GM12878 (cell line): ENCODE data around the gene LEKR1. TPM values are rescaled to one million over a fixed set of nuclear protein-coding genes. Genes with fewer than 3 reads are reported as not detected.
A peak's percentile ranks its signal among the peaks of the same experiment; 100 is the strongest.

Source experiments
- ATAC-seq: fragments of 200-7000 bp; cut with Tn5 transposase; 3 replicates; pipeline ENCODE4 v1.9.1; 2020; ENCODE audit warnings: mild to moderate bottlenecking, moderate library complexity
- BruUV-seq: library from RNA; stranded (reverse); fragments of 400-500 nt; replicated peaks from 2 replicates; lab custom pipeline; 2021; lab: Mats Ljungman, UMichigan
- CTCF ChIA-PET: fragments of 300-600 bp; sonication (Branson Sonifier 250); formaldehyde crosslinking; extraction: SDS; loops from one replicate; lab custom pipeline; 2021; ENCODE audit warnings: inconsistent platforms; lab: Yijun Ruan, JAX
- POLR2A ChIA-PET: fragments of 350-600 bp; formaldehyde crosslinking; extraction: SDS; loops from one replicate; lab custom pipeline; 2021; ENCODE audit warnings: inconsistent platforms; lab: Charles Lee
- RAD21 ChIA-PET: fragments of 300-600 bp; sonication (Branson Sonifier 250); formaldehyde crosslinking; loops from one replicate; lab custom pipeline; 2023; ENCODE audit warnings: antibody characterized with exemption; ENCODE audit not compliant: unreplicated experiment; lab: Charles Lee
- SMC1A ChIA-PET: fragments of 300-600 bp; sonication (Branson Sonifier 250); formaldehyde crosslinking; loops from one replicate; lab custom pipeline; 2023; ENCODE audit not compliant: unreplicated experiment, uncharacterized antibody; lab: Charles Lee
- DNase-seq: peaks from one replicate; pipeline ENCODE4 v3.0.0-alpha.2; 2011; ENCODE audit warnings: low read depth, low spot score
- FAIRE-seq: peaks from 3 replicates; lab custom pipeline; 2011; peaks lifted over from hg19 to GRCh38; lab: Jason Lieb, UNC
- H2AFZ ChIP-seq: 2 replicates; pipeline ENCODE4 v1.6.0; 2011; ENCODE audit warnings: low read depth, low read length, control low read depth; ENCODE audit not compliant: control insufficient read depth
- H3K27ac ChIP-seq: 2 replicates; pipeline ENCODE4 v1.5.1; 2011; ENCODE audit warnings: control low read depth; ENCODE audit not compliant: control insufficient read depth, insufficient read depth
- H3K27me3 ChIP-seq, 2 experiments: replicated peaks in 1 of 2; 2 replicates each; pipeline versions ENCODE4 v1.6.0 to v1.6.1; 2011; ENCODE audit warnings: low read length in 1 of 2; ENCODE audit not compliant: control insufficient read depth in 2 of 2, insufficient read depth in 2 of 2
- H3K36me3 ChIP-seq, 2 experiments: 2 replicates each; pipeline ENCODE4 v1.5.1; 2011; ENCODE audit warnings: low read length in 1 of 2; ENCODE audit not compliant: control insufficient read depth in 2 of 2, insufficient read depth in 2 of 2
- H3K4me1 ChIP-seq: 2 replicates; pipeline ENCODE4 v1.6.1; 2011; ENCODE audit warnings: mild to moderate bottlenecking, low read length, moderate library complexity, mixed read lengths; ENCODE audit not compliant: control insufficient read depth, insufficient read depth
- H3K4me2 ChIP-seq: 2 replicates; pipeline ENCODE4 v1.6.0; 2011; ENCODE audit warnings: control low read depth; ENCODE audit not compliant: control insufficient read depth, insufficient read depth
- H3K4me3 ChIP-seq: fragments of 200-600 bp; sonication (generic); 2 replicates; pipeline ENCODE4 v1.5.1; 2016
- H3K79me2 ChIP-seq: 2 replicates; pipeline ENCODE4 v1.6.0; 2011; ENCODE audit warnings: low read length; ENCODE audit not compliant: control insufficient read depth, insufficient read depth
- H3K9ac ChIP-seq: 2 replicates; pipeline ENCODE4 v1.8.0; 2011; ENCODE audit warnings: low read length, control low read depth, mixed read lengths; ENCODE audit not compliant: control insufficient read depth, insufficient read depth
- H3K9me3 ChIP-seq: replicated peaks from 3 replicates; pipeline ENCODE4 v1.5.1; 2011; ENCODE audit warnings: mild to moderate bottlenecking, low read length; ENCODE audit not compliant: control insufficient read depth, insufficient read depth
- H4K20me1 ChIP-seq: 2 replicates; pipeline ENCODE4 v1.6.0; 2011; ENCODE audit not compliant: control insufficient read depth, insufficient read depth
- CHD1 ChIP-seq: IDR thresholded peaks from 2 replicates; pipeline ENCODE4 v1.6.1; 2012; ENCODE audit warnings: low read depth, low read length, improper control_type of control experiment
- MTA3 ChIP-seq: IDR thresholded peaks from 2 replicates; pipeline ENCODE4 v1.6.1; 2012; ENCODE audit warnings: low read length, inconsistent platforms, borderline replicate concordance
- RAD21 ChIP-seq: IDR thresholded peaks from 2 replicates; pipeline ENCODE4 v1.6.1; 2011; ENCODE audit warnings: mild to moderate bottlenecking, low read depth, low read length, moderate library complexity; ENCODE audit not compliant: insufficient read depth
- ZNF274 ChIP-seq: IDR thresholded peaks from one replicate; pipeline ENCODE4 v1.8.0; 2011; ENCODE audit not compliant: insufficient read length, insufficient read depth
- WGBS: methylation state at CpG from one replicate; pipeline ENCODE4 v1.1.6; 2016; ENCODE audit warnings: low lambda C conversion rate; ENCODE audit not compliant: insufficient replicate concordance, insufficient coverage; ENCODE audit errors: missing lambda C conversion rate; 5-methylcytosine and 5-hydroxymethylcytosine counted together
- in situ Hi-C: fragments of 300-500 bp; cut with MboI; formaldehyde crosslinking; loops from 9 replicates; pipeline ENCODE4 v1.14.3; 2018; ENCODE audit warnings: mixed read lengths
- intact Hi-C: fragments of 100-400 bp; cut with micrococcal nuclease; formaldehyde crosslinking; loops from one replicate; pipeline ENCODE4 v1.14.2; 2022; ENCODE audit not compliant: unreplicated experiment
- polyA plus RNA-seq, 11 experiments: library from polyadenylated mRNA; depleted of rRNA in 4 of 11; unstranded in 6 of 11; stranded (reverse) in 5 of 11; fragments of >200 nt; fragmentation: Nextera tagmentation in 4 of 11; fragmentation: Illumina TruSeq in 1 of 11; extraction: Ambion mirVana in 4 of 11; extraction: Trizol in 1 of 11; gene quantifications; 1 replicate in 1 of 11; 2 replicates in 10 of 11; pipeline versions ENCODE4 v1.2.1 to v1.2.3, GENCODE V29; 2011 to 2016; ENCODE audit warnings: inconsistent platforms in 2 of 11, missing spikeins in 2 of 11, low read depth in 1 of 11
- total RNA-seq, 4 experiments: library from RNA; depleted of rRNA in 3 of 4; stranded (reverse); fragments of >200 nt in 3 of 4; fragmentation: Illumina TruSeq in 1 of 4; extraction: Trizol in 1 of 4; gene quantifications; 2 replicates each; pipeline versions ENCODE4 v1.2.1 to v1.2.3, GENCODE V29; 2013 to 2021
- TF ChIP-seq, protein P1 (sequence below): IDR thresholded peaks from 2 replicates; pipeline ENCODE4 v1.6.1; 2011; ENCODE audit warnings: borderline replicate concordance, low read depth, mild to moderate bottlenecking, moderate library complexity, mixed read lengths, low read length; ENCODE audit not compliant: insufficient read depth; ENCODE audit errors: extremely low read length

LEKR1 gene
- total and polyA plus RNA-seq, 10 of the 15 experiments (the other 5 are each of a cell fraction or from before 2014, with no cell fraction given) = 0.48 to 3.2 (median 1.3) TPM

DNA sequence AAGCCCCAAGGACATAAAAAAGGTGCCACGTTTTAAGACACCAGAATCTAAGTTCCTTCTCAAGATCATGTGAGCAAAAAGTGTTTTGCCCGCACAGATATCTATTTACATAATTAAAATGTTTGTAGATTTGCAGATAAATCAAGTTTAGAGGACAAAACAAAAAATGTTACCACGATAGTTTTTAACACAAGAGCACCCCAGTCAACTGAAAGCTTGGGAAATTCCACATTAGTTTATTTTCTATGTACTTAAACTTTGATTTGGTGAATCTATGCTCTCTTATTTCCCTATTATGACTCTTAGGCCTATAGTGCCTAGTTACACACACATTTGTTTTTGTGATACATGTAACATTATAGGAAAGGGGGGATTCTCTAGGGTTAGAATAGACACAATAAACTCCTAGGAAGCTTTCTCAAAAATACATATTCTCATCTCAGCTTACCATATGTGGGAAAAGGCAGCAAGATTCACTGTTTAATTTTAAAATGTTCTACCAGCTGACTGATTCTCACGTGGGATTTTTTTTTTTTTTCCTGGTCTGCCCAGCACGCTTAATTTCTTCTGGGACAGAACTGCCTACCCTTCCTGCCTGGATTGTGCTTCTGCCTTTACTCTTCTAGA, 8.4 kb upstream of the LEKR1 start:
- ChIA-PET RAD21 (interaction anchor here (0.9 to 1.8 kb wide), 12 partner anchors 10 to 357 kb away, joined by 3 to 9 read pairs (median 3); partner anchors contain the start of gene SSR3), POLR2A (interaction anchor here (0.7 to 1.4 kb wide), 6 partner anchors 9 to 271 kb away, joined by 3 to 8 read pairs (median 3); partner anchors contain the start of gene SSR3), CTCF (interaction anchor here (0.6 to 1.1 kb wide), 4 partner anchors 71 to 480 kb away, joined by 3 read pairs; no protein-coding TSS in a partner anchor), SMC1A (interaction anchor here (0.6 to 1.7 kb wide), 18 partner anchors 10 to 320 kb away, joined by 3 to 9 read pairs (median 3); partner anchors contain the start of gene SSR3)
- TF ChIP-seq RAD21 (no peak), MTA3 (peak; percentile 15; the same call in 1 of the 2 replicates), ZNF274 (no peak), CHD1 (0 out of 2 replicates have a peak, but pooled peaks have one; percentile 5)
- TF ChIP-seq, protein P1, sequence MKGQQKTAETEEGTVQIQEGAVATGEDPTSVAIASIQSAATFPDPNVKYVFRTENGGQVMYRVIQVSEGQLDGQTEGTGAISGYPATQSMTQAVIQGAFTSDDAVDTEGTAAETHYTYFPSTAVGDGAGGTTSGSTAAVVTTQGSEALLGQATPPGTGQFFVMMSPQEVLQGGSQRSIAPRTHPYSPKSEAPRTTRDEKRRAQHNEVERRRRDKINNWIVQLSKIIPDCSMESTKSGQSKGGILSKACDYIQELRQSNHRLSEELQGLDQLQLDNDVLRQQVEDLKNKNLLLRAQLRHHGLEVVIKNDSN = no peak
- H3K4me1 ChIP-seq = peaks cover 27% of the 10 kb centered on the region
- H3K4me3 ChIP-seq = peak overlapping the region; percentile 85
- no peaks in the 10 kb centered on the region for H3K27me3 ChIP-seq
- peaks cover 46% of the 10 kb centered on the region for H3K79me2 ChIP-seq
- H3K9ac ChIP-seq = peak overlapping the region; percentile 87
- no TSS peak for BruUV-seq
- peak overlapping the region; percentile 88 for H2AFZ ChIP-seq
- H3K9me3 ChIP-seq = no peaks in the 10 kb centered on the region
- H3K36me3 ChIP-seq = no peaks in the 10 kb centered on the region
- DNase-seq (no peak), ATAC-seq (no peak), FAIRE-seq (no peak)
- WGBS = 16% methylated on average over 5 of the region's 5 CpGs
- no peaks in the 10 kb centered on the region for H4K20me1 ChIP-seq
- peak overlapping the region; percentile 95 for H3K27ac ChIP-seq
- peak overlapping the region; percentile 88 for H3K4me2 ChIP-seq
- in situ Hi-C loops = loop anchor here (10.0 kb wide), 1 partner anchor 263 kb away; the partner anchor contains the start of gene SSR3
- intact Hi-C loops = loop anchor here (1.0 to 10.0 kb wide), 4 partner anchors 143 to 271 kb away; partner anchors contain the start of genes SSR3 and TIPARP
